Loucy (cell line): Measurements from ENCODE around the gene ACSBG1.

ENCODE experiments used
- CTCF ChIP-seq: fragments of 200-600 bp; sonication (generic); conservative IDR thresholded peaks from 2 replicates; pipeline ENCODE4 v1.5.1; 2014; ENCODE audit warnings: mild to moderate bottlenecking, antibody characterized with exemption, low read length
- EZH2phosphoT487 ChIP-seq: fragments of 200-600 bp; IDR thresholded peaks from 2 replicates; pipeline ENCODE4 v1.6.1; 2018; ENCODE audit warnings: antibody characterized with exemption, mild to moderate bottlenecking, moderate library complexity, borderline replicate concordance

GRCh38 chr15:78204351-78205309 is 29.7 kb downstream of the ACSBG1 start:
- TF ChIP-seq CTCF (no peak), EZH2phosphoT487 (no peak)
